ENCODE data around the gene NPAS3.

NPAS3 gene

GRCh38 chr14:33679025-33679424 is 740.3 kb downstream of the NPAS3 start:
- Mint-ChIP-seq H3K27me3 (no peaks in the 10 kb centered on the region), H3K27ac (ENCODE audit: low read depth) (no peak overlapping the region), H3K36me3 (ENCODE audit: insufficient read depth) (no peaks in the 10 kb centered on the region), H3K4me3 (no peak overlapping the region), H3K4me1 (no peaks in the 10 kb centered on the region), H3K9me3 (peaks cover 7% of the 10 kb centered on the region)
- ATAC-seq (replicated peaks; ENCODE audit: extremely low read depth, poor library complexity, severe bottlenecking) (no peak), DNase-seq (ENCODE audit: low spot score in 2 of 2) (no peak)

GRCh38 chr14:33679461-33680225 is 741.0 kb downstream of the NPAS3 start:
- DNase-seq (ENCODE audit: low spot score in 2 of 2) = no peak
- ATAC-seq (replicated peaks; ENCODE audit: extremely low read depth, poor library complexity, severe bottlenecking) = no peak
- H3K27ac Mint-ChIP-seq (ENCODE audit: low read depth) = no peak overlapping the region
- H3K4me3 Mint-ChIP-seq = no peak overlapping the region
- H3K9me3 Mint-ChIP-seq = peaks cover 7% of the 10 kb centered on the region
- no peaks in the 10 kb centered on the region for H3K36me3 Mint-ChIP-seq (ENCODE audit: insufficient read depth)
- no peaks in the 10 kb centered on the region for H3K27me3 Mint-ChIP-seq
- H3K4me1 Mint-ChIP-seq = no peaks in the 10 kb centered on the region

GRCh38 chr14:33680873-33681272 is 742.2 kb downstream of the NPAS3 start:
- Mint-ChIP-seq H3K36me3 (ENCODE audit: insufficient read depth) (no peaks in the 10 kb centered on the region), H3K27ac (ENCODE audit: low read depth) (no peak overlapping the region), H3K27me3 (no peaks in the 10 kb centered on the region), H3K9me3 (peaks cover 11% of the 10 kb centered on the region), H3K4me1 (no peaks in the 10 kb centered on the region), H3K4me3 (no peak overlapping the region)
- DNase-seq (ENCODE audit: low spot score in 2 of 2) (no peak), ATAC-seq (replicated peaks; ENCODE audit: extremely low read depth, poor library complexity, severe bottlenecking) (no peak)

GRCh38 chr14:33682760-33683159 is 744.1 kb downstream of the NPAS3 start:
- no peak for ATAC-seq (replicated peaks; ENCODE audit: extremely low read depth, poor library complexity, severe bottlenecking)
- Mint-ChIP-seq H3K4me1 (no peaks in the 10 kb centered on the region), H3K9me3 (peaks cover 11% of the 10 kb centered on the region), H3K4me3 (no peak overlapping the region), H3K27ac (ENCODE audit: low read depth) (no peak overlapping the region), H3K36me3 (ENCODE audit: insufficient read depth) (no peaks in the 10 kb centered on the region), H3K27me3 (no peaks in the 10 kb centered on the region)
- no peak for DNase-seq (ENCODE audit: low spot score in 2 of 2)

- Mint-ChIP-seq H3K36me3 (ENCODE audit: insufficient read depth) (no peaks in the 10 kb centered on the region), H3K27me3 (no peaks in the 10 kb centered on the region), H3K4me3 (no peak overlapping the region), H3K9me3 (peaks cover 5% of the 10 kb centered on the region), H3K4me1 (no peaks in the 10 kb centered on the region), H3K27ac (ENCODE audit: low read depth) (no peak overlapping the region)
- ATAC-seq (replicated peaks; ENCODE audit: extremely low read depth, poor library complexity, severe bottlenecking) = no peak
- no peak for DNase-seq (ENCODE audit: low spot score in 2 of 2)
Observed at GRCh38 chr14:33685026-33685425, 746.3 kb downstream of the NPAS3 start.

- H3K4me1 Mint-ChIP-seq = no peaks in the 10 kb centered on the region
- H3K9me3 Mint-ChIP-seq = peaks cover 5% of the 10 kb centered on the region
- no peak overlapping the region for H3K4me3 Mint-ChIP-seq
- DNase-seq (ENCODE audit: low spot score in 2 of 2) = no peak
- no peaks in the 10 kb centered on the region for H3K36me3 Mint-ChIP-seq (ENCODE audit: insufficient read depth)
- H3K27ac Mint-ChIP-seq (ENCODE audit: low read depth) = no peak overlapping the region
- no peaks in the 10 kb centered on the region for H3K27me3 Mint-ChIP-seq
- no peak for ATAC-seq (replicated peaks; ENCODE audit: extremely low read depth, poor library complexity, severe bottlenecking)
Observed at GRCh38 chr14:33685698-33686097, 747.0 kb downstream of the NPAS3 start.

GRCh38 chr14:33686218-33686617 is 747.5 kb downstream of the NPAS3 start:
- ATAC-seq (replicated peaks; ENCODE audit: extremely low read depth, poor library complexity, severe bottlenecking) = no peak
- H3K27ac Mint-ChIP-seq (ENCODE audit: low read depth) = no peak overlapping the region
- H3K36me3 Mint-ChIP-seq (ENCODE audit: insufficient read depth) = no peaks in the 10 kb centered on the region
- no peak overlapping the region for H3K4me3 Mint-ChIP-seq
- H3K9me3 Mint-ChIP-seq = peaks cover 5% of the 10 kb centered on the region
- no peaks in the 10 kb centered on the region for H3K27me3 Mint-ChIP-seq
- no peaks in the 10 kb centered on the region for H3K4me1 Mint-ChIP-seq
- DNase-seq (ENCODE audit: low spot score in 2 of 2) = no peak

GRCh38 chr14:33686856-33687255 is 748.2 kb downstream of the NPAS3 start:
- H3K27me3 Mint-ChIP-seq = no peaks in the 10 kb centered on the region
- no peak for DNase-seq (ENCODE audit: low spot score in 2 of 2)
- peaks cover 5% of the 10 kb centered on the region for H3K9me3 Mint-ChIP-seq
- no peaks in the 10 kb centered on the region for H3K4me1 Mint-ChIP-seq
- H3K27ac Mint-ChIP-seq (ENCODE audit: low read depth) = no peak overlapping the region
- no peaks in the 10 kb centered on the region for H3K36me3 Mint-ChIP-seq (ENCODE audit: insufficient read depth)
- no peak for ATAC-seq (replicated peaks; ENCODE audit: extremely low read depth, poor library complexity, severe bottlenecking)
- H3K4me3 Mint-ChIP-seq = no peak overlapping the region

- ATAC-seq (replicated peaks; ENCODE audit: extremely low read depth, poor library complexity, severe bottlenecking) (no peak), DNase-seq (ENCODE audit: low spot score in 2 of 2) (no peak)
- no peak overlapping the region for H3K4me3 Mint-ChIP-seq
- no peaks in the 10 kb centered on the region for H3K27me3 Mint-ChIP-seq
- H3K36me3 Mint-ChIP-seq (ENCODE audit: insufficient read depth) = no peaks in the 10 kb centered on the region
- H3K9me3 Mint-ChIP-seq = peaks cover 5% of the 10 kb centered on the region
- H3K27ac Mint-ChIP-seq (ENCODE audit: low read depth) = no peak overlapping the region
- no peaks in the 10 kb centered on the region for H3K4me1 Mint-ChIP-seq
Observed at GRCh38 chr14:33689680-33690079, 751.0 kb downstream of the NPAS3 start.

- Mint-ChIP-seq H3K36me3 (ENCODE audit: insufficient read depth) (no peaks in the 10 kb centered on the region), H3K27ac (ENCODE audit: low read depth) (no peak overlapping the region), H3K27me3 (no peaks in the 10 kb centered on the region), H3K9me3 (no peaks in the 10 kb centered on the region), H3K4me1 (no peaks in the 10 kb centered on the region), H3K4me3 (no peak overlapping the region)
- ATAC-seq (replicated peaks; ENCODE audit: extremely low read depth, poor library complexity, severe bottlenecking) = no peak
- no peak for DNase-seq (ENCODE audit: low spot score in 2 of 2)
Observed at GRCh38 chr14:33691907-33692306, 753.2 kb downstream of the NPAS3 start.

- no peaks in the 10 kb centered on the region for H3K4me1 Mint-ChIP-seq
- no peaks in the 10 kb centered on the region for H3K27me3 Mint-ChIP-seq
- DNase-seq (ENCODE audit: low spot score in 2 of 2) (no peak), ATAC-seq (replicated peaks; ENCODE audit: extremely low read depth, poor library complexity, severe bottlenecking) (no peak)
- no peaks in the 10 kb centered on the region for H3K36me3 Mint-ChIP-seq (ENCODE audit: insufficient read depth)
- H3K4me3 Mint-ChIP-seq = no peak overlapping the region
- no peaks in the 10 kb centered on the region for H3K9me3 Mint-ChIP-seq
- H3K27ac Mint-ChIP-seq (ENCODE audit: low read depth) = no peak overlapping the region
Observed at GRCh38 chr14:33692762-33693161, 754.1 kb downstream of the NPAS3 start.

- no peak overlapping the region for H3K4me3 Mint-ChIP-seq
- H3K36me3 Mint-ChIP-seq (ENCODE audit: insufficient read depth) = no peaks in the 10 kb centered on the region
- no peaks in the 10 kb centered on the region for H3K9me3 Mint-ChIP-seq
- DNase-seq (ENCODE audit: low spot score in 2 of 2) (no peak), ATAC-seq (replicated peaks; ENCODE audit: extremely low read depth, poor library complexity, severe bottlenecking) (no peak)
- no peaks in the 10 kb centered on the region for H3K27me3 Mint-ChIP-seq
- H3K27ac Mint-ChIP-seq (ENCODE audit: low read depth) = no peak overlapping the region
- no peaks in the 10 kb centered on the region for H3K4me1 Mint-ChIP-seq
Observed at GRCh38 chr14:33693237-33693636, 754.6 kb downstream of the NPAS3 start.

- no peaks in the 10 kb centered on the region for H3K27me3 Mint-ChIP-seq
Observed at GRCh38 chr14:33696165-33696564, 757.5 kb downstream of the NPAS3 start.

More at GRCh38 chr14:33696165-33696564, 757.5 kb downstream of the NPAS3 start:
- ATAC-seq (replicated peaks; ENCODE audit: extremely low read depth, poor library complexity, severe bottlenecking) = no peak
- H3K27ac Mint-ChIP-seq (ENCODE audit: low read depth) = no peak overlapping the region
- H3K36me3 Mint-ChIP-seq (ENCODE audit: insufficient read depth) = peaks cover 2% of the 10 kb centered on the region
- no peak overlapping the region for H3K4me3 Mint-ChIP-seq
- no peaks in the 10 kb centered on the region for H3K9me3 Mint-ChIP-seq
- no peaks in the 10 kb centered on the region for H3K4me1 Mint-ChIP-seq
- no peak for DNase-seq (ENCODE audit: low spot score in 2 of 2)

Measured in central memory CD8-positive, alpha-beta T cell (primary cell).